HG03439 (cell line): ENCODE results near the gene EZH1.

ENCODE experiments used
- ATAC-seq: cut with Tn5 transposase; IDR thresholded peaks from one replicate; pipeline ENCODE4 v1.9.1; 2021; ENCODE audit warnings: mild to moderate bottlenecking, moderate library complexity; ENCODE audit not compliant: unreplicated experiment

Gene EZH1

GRCh38 chr17:42725143-42725542 lies 19.7 kb downstream of the EZH1 start:
- ATAC-seq: no peak

GRCh38 chr17:42723636-42724035 lies 21.2 kb downstream of the EZH1 start:
- ATAC-seq: no peak

GRCh38 chr17:42720996-42721583 lies 23.8 kb downstream of the EZH1 start:
- ATAC-seq: no peak

DNA sequence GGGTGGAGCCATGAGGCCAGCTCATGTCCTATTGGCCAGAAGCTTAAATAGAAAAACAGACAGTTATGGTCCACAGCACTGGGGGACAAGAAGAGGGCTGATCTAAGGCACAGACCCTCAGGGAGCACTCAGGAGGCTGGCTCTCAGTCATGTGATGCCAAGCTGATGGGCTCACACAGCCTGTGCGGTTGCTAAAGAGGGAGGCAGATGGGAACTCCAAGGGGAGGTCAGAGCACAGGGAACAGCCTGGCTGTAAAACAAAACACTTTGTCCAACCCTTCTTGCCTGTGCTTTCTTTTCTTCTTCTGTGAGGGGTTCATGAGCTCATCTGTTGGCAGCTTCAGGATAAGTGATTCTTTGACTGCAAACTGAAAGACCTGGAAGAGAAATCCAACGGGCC lies 35.3 kb downstream of the EZH1 start:
- no peak for ATAC-seq

- ATAC-seq: no peak
These were observed 36.3 kb downstream of the EZH1 start for GRCh38 chr17:42708588-42708987.

GRCh38 chr17:42706732-42707131 lies 38.1 kb downstream of the EZH1 start:
- ATAC-seq: no peak

DNA sequence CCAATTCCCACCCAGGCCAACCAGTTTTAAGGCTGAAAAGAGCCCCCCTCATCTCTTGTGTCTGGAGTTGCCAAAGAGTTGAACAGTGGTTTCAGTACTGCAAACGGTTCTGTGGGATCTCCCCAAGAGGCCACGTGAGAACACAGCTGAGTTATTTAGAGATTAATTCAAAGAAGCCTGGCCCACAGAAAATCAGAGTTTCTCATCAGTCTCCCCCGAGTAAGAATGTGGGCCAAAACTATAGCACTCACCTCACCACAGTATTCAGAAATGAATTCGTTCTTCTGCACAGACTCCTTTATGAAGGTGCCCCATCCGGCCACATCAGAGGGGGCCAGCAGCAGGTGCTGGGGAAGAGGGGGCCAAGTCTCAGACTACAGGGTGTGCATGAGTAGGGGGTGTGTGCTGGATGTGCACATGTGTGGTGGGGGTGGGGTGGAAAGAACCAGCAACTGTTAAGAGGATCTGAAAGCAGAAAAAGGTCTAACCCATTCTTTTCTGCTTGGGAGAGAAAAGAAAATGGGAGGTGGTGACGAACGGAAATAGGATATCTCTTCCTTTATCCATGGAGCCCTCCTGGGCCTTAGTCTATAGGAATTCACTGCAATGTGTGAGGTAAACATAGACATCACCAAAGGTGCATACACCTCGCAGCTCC lies 39.9 kb downstream of the EZH1 start:
- ATAC-seq: peak; percentile 53

DNA sequence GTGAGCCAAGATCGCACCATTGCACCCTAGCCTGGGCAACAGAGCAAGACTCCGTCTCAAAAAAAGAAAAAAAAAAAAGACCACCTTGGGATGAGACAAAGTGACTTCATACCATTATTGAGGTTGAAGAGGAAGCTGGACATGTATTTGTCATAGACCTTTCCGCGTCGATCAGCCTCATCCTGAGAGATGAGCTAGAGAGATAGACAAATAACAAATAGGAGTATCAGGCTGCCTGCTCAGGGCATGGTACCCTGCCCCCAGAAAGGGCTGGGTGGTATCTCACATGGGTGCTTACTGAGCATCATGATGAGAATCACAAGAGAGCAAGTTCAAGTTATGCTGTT lies 40.4 kb downstream of the EZH1 start:
- peak; percentile 28 for ATAC-seq

- no peak for ATAC-seq
These were observed 42.4 kb downstream of the EZH1 start for GRCh38 chr17:42702446-42702845.

GRCh38 chr17:42700586-42701289 lies 44.1 kb downstream of the EZH1 start:
- no peak for ATAC-seq

- no peak for ATAC-seq
These were observed 45.5 kb downstream of the EZH1 start for GRCh38 chr17:42699415-42699740.

DNA sequence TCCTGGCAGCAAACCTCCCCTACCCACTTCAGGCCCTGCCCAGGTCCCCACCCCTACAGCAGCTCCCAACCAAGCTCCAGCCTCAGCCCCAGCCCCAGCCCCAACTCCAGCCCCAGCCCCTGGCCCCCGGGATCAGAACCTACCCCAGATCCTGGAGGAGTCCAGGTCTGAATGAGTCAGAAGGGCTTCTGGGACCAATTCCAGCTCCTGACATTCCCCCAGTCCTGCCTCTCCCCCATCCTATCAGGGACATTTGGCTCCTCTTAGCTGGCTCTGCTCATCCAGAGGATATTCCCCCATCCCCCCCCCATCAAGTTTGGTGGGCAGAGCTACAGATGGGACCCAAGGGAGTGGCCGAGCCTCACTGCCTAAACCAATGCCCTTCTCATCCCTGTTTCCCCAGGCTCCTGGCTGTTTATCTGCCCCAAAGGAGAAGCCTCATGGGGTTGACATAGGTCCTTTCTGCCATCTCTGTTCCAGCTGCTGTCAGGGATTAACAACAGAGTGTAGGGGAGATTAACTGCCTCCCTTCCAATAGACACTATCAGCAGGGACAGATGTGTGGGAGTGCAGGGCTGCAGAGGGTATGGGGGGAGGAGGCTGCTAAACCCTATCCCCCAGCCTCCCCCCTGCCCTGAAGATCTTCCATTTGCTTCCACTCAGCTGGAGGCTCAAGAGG lies 46.0 kb downstream of the EZH1 start:
- ATAC-seq: no peak

DNA sequence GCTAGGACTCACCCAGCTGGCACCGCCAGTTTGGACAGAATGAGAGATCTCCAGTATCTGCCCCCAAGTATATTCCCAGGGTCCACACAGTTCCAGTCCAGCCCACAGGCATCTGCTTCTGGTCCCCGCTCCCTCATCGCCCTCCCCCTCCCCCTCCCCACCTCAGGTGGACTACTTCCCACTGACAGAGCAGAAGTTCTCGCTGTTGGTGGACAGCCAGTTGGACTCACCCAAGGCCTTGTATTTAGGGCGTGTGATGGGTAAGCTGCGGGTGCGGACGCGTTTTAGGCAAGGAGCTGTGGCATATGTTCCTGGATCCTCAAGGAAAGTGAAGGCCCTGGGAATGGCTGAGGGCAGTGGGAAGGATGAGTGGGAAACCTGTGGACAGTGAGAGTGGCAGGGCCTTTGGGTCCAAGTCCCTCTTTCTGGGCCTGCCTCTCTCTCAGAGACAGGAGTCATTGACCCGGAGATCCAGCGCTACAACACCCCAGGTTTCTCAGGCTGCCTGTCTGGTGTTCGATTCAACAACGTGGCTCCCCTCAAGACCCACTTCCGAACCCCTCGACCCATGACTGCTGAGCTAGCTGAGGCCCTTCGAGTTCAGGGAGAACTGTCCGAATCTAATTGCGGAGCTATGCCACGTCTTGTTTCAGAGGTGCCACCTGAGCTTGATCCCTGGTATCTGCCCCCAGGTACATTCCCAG lies 47.6 kb downstream of the EZH1 start:
- no peak for ATAC-seq

DNA sequence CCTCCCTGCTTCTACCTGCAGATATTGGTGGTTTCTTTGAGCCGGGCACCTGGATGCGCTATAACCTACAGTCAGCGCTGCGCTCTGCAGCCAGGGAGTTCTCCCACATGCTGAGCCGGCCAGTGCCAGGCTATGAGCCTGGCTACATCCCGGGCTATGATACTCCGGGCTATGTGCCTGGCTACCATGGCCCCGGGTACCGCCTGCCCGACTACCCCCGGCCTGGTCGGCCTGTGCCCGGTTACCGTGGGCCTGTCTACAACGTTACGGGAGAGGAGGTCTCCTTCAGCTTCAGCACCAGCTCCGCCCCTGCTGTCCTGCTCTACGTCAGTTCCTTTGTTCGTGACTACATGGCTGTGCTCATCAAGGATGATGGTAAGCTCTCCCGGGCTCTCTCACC lies 49.3 kb downstream of the EZH1 start:
- ATAC-seq: no peak

DNA sequence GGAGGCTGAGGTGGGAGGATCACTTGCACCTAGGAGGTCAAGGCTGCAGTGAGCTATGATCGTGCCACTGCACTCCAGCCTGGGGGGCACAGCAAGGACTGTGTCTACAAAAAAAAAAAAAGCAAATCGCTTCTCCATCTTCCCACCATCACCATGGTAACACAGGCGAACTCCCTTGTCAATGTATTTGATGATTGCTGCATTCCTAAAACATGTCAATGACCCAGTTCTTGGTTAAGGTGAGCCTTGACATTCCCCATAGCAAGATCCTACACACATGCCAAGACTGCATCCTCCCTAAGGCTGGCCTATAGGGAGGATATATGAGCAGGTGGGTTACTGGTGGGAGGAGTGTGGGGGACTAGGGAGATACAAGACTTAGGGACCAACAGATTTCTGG lies 50.3 kb downstream of the EZH1 start:
- no peak for ATAC-seq

GRCh38 chr17:42692489-42692888 lies 52.4 kb downstream of the EZH1 start:
- ATAC-seq: no peak

GRCh38 chr17:42691021-42691545 lies 53.8 kb downstream of the EZH1 start:
- ATAC-seq: no peak

DNA sequence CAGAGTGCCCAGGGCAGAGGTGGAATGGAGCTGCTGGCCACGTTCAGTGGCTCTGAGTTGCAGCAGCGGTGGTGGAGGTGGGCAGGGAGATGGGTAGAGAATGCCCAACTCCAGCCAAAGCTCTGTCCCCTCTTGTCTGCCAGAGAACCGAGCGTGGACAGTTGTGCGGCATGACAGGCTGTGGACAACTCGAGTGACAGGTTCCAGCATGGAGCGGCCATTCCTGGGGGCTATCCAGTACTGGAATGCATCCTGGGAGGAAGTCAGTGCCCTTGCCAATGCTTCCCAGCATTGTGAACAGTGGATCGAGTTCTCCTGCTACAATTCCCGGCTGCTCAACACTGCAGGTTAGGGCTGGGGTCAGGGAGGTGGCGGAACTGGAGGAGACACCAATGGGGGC lies 54.2 kb downstream of the EZH1 start:
- ATAC-seq: no peak

GRCh38 chr17:42687707-42688320 lies 57.0 kb downstream of the EZH1 start:
- ATAC-seq: no peak

GRCh38 chr17:42686520-42687128 lies 58.2 kb downstream of the EZH1 start:
- no peak for ATAC-seq
